ENCODE measurements around the gene MLLT6.

Gene MLLT6

DNA sequence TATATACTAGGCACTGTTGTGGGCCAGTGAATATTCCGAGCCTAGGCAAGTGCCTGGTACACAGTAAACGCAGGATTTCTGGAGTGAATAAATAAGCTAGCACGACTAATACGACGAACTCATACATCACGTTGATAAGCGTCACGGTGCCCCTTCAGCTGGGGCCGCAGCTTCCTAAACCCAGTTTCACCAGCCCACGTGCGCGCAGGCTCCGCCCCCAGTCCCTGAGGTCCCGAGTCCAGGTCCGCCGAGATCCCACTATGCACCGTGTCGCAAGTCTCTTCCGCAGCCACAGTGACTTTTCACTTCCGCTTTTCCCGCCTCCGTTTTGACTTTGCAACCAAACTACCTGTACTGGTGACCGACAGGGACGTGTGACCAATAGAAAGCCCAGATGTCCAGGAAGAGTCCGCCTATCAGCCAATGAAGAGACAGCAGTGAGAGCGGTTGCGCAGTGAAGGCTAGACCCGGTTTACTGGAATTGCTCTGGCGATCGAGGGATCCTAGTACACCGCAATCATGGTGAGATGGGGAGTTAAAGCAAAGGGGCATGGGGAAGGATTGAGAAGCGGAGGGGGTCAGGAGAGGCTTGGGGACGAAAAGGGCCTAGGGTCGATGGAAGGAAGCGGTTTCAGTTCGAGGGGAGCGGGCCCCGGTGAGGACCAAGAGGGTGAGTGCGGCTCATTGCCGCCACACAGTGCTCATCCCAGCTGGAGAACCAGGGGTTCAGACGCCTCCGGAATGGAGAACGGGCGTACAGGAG, 47.4 kb downstream of the MLLT6 start, which contains the start of gene PSMB3:
Gene PSMB3, plus strand, starts transcription at position 434 of the 763 bp plus-strand sequence. Its CDS starts 86 bp downstream, at position 520.
- in situ Hi-C loops (cut with MboI; ENCODE audit: low sequenced_read_pairs), result loop anchor here (10.0 kb wide), 1 partner anchor 62 kb away; no protein-coding TSS in a partner anchor

DNA sequence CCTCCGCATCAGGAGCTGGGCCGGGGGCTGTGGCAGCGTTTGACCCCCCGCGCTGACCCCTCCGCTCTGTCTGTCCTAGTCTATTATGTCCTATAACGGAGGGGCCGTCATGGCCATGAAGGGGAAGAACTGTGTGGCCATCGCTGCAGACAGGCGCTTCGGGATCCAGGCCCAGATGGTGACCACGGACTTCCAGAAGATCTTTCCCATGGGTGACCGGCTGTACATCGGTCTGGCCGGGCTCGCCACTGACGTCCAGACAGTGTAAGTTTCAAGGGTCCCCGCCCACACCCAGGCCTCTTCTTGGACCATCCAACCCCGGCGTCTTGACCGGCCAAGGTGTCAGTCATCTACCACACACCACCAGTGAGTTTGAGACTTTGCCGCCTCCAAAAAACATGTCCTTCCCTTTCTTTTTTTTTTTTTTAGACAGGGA, 48.0 kb downstream of the MLLT6 start:
- in situ Hi-C loops (cut with MboI; ENCODE audit: low sequenced_read_pairs), result loop anchor here (10.0 kb wide), 1 partner anchor 62 kb away; no protein-coding TSS in a partner anchor

DNA sequence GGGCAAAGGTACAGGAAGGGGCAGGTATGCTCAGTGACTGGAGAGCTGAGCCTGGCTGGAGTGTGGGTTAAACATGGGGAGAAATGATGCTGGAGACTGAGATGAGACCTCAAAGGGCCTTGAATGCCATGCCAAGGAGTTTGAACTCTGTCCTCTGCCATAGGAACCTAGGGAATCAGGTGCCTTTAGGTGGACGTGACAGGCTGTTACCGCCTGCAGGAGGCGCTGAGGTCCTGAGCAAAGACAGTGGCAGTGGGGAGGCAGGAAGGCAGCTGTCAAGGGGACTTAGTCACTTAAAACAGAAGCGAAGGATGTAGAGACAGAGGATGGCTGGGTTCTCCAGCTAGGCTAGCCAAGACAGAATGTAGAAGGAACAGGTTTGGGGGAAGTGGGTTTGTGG, 56.5 kb downstream of the MLLT6 start:
- in situ Hi-C loops (cut with MboI; ENCODE audit: low sequenced_read_pairs), result no loop called here

DNA sequence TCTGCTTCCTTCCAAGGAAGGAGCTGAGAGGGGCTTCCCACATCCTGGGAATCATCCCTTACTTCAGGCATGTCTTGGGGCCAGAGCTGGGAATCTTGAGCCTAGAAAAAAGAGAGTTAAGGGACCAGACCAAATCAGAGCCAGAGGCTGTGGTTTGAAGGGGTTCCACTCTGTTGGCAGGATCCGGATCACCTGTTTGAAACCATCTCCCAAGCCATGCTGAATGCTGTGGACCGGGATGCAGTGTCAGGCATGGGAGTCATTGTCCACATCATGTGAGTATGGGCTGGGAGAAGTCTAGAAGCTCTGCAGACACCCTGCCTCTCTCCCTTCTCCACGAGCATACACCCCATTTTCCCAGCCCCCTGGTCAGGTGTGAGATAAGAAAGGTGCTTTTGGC, 57.2 kb downstream of the MLLT6 start:
- in situ Hi-C loops (cut with MboI; ENCODE audit: low sequenced_read_pairs), result no loop called here

DNA sequence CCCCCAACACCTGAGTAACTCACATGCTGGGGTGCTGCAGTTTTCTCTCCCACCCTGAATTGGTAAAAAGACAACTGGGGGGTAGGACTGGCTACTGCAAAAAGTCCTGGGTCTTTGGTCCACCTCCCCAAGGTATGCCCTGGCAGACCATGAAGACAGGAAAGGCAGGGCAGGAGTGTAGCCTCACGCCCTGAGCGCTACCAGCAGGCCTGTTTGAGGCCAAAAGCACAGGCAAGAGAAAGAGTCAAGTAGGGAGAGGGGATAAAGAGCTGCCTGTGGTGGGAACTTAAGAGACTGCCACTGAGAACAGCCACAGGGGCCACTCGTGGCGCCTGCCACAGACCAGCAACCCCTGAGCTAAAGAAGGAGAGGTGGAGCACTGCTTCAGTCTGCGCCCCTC, 61.3 kb downstream of the MLLT6 start:
- in situ Hi-C loops (cut with MboI; ENCODE audit: low sequenced_read_pairs), result no loop called here

DNA sequence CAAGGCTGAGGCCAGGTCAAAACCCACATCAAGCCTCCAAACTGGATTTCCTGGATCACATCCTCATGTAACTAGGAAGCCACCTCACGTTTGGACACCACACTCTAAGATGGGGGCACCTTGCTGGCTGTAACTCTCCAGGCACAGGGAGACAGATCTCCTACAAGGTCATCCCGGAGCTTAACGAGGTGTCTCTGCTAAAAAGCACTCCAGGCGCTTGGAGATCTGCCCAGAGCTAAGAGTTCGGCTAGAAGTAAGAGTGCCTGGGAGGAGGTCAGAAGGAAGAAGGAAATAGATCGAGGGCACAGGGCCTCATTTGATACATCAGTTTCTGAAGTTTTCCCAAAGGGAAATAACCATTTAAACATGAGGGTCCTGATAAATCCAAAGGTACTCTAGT, 63.3 kb downstream of the MLLT6 start:
- in situ Hi-C loops (cut with MboI; ENCODE audit: low sequenced_read_pairs), result no loop called here

DNA sequence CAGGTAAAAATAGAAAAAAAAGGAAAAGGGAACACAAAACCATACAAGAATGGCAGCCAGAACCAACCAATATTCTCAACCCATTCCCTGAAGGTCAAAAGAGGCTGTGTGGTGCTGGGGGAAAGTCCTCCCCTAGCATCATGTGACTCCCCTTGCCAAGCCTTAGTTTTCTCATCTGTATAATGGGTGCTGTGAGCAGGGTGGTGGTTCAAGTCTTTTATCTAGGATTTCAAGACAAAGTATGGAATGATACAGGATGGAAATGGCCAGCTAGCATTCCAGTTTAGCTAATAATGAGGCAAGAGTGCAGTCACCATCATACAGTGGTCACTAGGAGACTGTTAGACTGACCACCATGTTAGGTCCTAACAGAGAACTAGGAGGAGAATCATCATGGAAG, 68.2 kb downstream of the MLLT6 start:
- in situ Hi-C loops (cut with MboI; ENCODE audit: low sequenced_read_pairs), result no loop called here

DNA sequence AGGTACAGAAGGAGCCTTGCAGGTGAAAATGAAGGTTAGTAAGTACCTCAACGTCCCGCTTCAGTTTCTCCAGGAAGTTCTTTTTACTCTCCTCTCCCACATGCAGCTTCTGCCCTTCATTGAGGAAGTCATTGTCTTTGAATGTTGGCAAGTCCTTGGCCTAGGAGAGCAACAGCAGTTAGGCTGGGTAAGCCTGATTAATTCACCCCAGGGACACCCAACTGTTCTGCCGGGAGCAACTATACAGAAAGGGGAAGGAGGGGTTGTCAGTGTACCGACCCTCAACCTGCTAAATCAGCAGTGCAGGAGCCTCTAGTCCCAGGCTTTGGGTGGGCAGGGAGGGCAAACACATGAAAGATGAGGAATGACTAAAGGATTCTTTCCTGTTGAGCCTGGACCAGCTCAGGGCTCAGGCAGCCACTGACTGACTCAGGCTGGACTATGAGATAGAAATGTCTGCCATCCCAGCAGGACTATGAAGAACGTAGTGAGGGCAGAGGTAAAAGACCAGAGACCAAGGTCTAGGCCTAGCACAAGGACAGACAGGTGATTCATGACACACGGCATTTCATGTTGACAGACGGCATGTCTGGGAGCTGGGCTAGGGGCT, 72.7 kb downstream of the MLLT6 start:
- in situ Hi-C loops (cut with MboI; ENCODE audit: low sequenced_read_pairs), result no loop called here

All from HL-60/S4 treated with phorbol 12-myristate 13-acetate at 8.2 ng/mL for 4 days and 3 days (cell line).